HepG2 (cell line): ENCODE data around the gene SLC25A15. TPM values are rescaled to one million over a fixed set of nuclear protein-coding genes. Genes with fewer than 3 reads are reported as not detected.

Source experiments
- ATAC-seq: fragments of 200-7000 bp; cut with Tn5 transposase; 3 replicates; pipeline ENCODE4 v1.9.1; 2020; ENCODE audit warnings: mild to moderate bottlenecking, moderate library complexity
- BruUV-seq: library from RNA; stranded (reverse); fragments of 400-500 nt; replicated peaks from 2 replicates; lab custom pipeline; 2021; lab: Mats Ljungman, UMichigan
- CTCF ChIA-PET: fragments of 300-600 bp; formaldehyde crosslinking; extraction: SDS; loops from one replicate; lab custom pipeline; 2021; ENCODE audit warnings: low total read pairs, inconsistent platforms, low intra/inter-chr PET ratio; lab: Yijun Ruan, JAX
- POLR2A ChIA-PET: fragments of 350-600 bp; sonication (Branson Sonifier 250); formaldehyde crosslinking; loops from one replicate; lab custom pipeline; 2020; ENCODE audit warnings: antibody characterized with exemption, inconsistent platforms; lab: Yijun Ruan, JAX
- DNase-seq: peaks from one replicate; pipeline ENCODE4 v3.0.0-alpha.2; 2015; ENCODE audit warnings: low spot score
- FAIRE-seq: peaks from 3 replicates; lab custom pipeline; 2011; peaks lifted over from hg19 to GRCh38; lab: Jason Lieb, UNC
- H2AFZ ChIP-seq: one replicate; pipeline ENCODE4 v1.6.1; 2011; ENCODE audit warnings: low read length, inconsistent platforms
- H3K27ac ChIP-seq: fragments of 300-600 bp; 3 replicates; pipeline ENCODE4 v1.8.0; 2011; ENCODE audit warnings: mixed run types, mild to moderate bottlenecking, mixed read lengths, low read length, inconsistent platforms; ENCODE audit not compliant: insufficient read depth; ENCODE audit errors: extremely low read length
- H3K27me3 ChIP-seq, 2 experiments: fragments of 200-600 bp in 1 of 2; 2 replicates in 1 of 2; 3 replicates in 1 of 2; pipeline versions ENCODE4 v1.6.0 to v1.8.0; 2011; ENCODE audit warnings: low read length in 2 of 2, mild to moderate bottlenecking in 2 of 2, moderate library complexity in 2 of 2, inconsistent platforms in 1 of 2; ENCODE audit not compliant: insufficient read depth in 2 of 2, control insufficient read depth in 1 of 2
- H3K36me3 ChIP-seq, 2 experiments: fragments of 200-600 bp in 1 of 2; replicated peaks in 1 of 2; 2 replicates in 1 of 2; 3 replicates in 1 of 2; pipeline versions ENCODE4 v1.5.1 to v1.8.0; 2011; ENCODE audit warnings: low read length in 2 of 2, inconsistent platforms in 1 of 2; ENCODE audit not compliant: insufficient read depth in 2 of 2, control insufficient read depth in 1 of 2
- H3K4me1 ChIP-seq: 2 replicates; pipeline ENCODE4 v1.5.1; 2012; ENCODE audit warnings: low read length, inconsistent platforms; ENCODE audit not compliant: insufficient read depth
- H3K4me2 ChIP-seq: 2 replicates; pipeline ENCODE4 v1.6.0; 2011; ENCODE audit warnings: low read depth, low read length, inconsistent platforms
- H3K4me3 ChIP-seq, 3 experiments: fragments of 200-600 bp in 1 of 3; sonication (generic), shearing (Covaris generic) in 1 of 3; replicated peaks in 1 of 3; 2 replicates each; pipeline ENCODE4 v1.5.1; 2011 to 2016; ENCODE audit warnings: low read length in 3 of 3, inconsistent platforms in 2 of 3, low read depth in 2 of 3, mild to moderate bottlenecking in 2 of 3, control low read depth in 1 of 3, mixed read lengths in 1 of 3; ENCODE audit not compliant: insufficient read depth in 1 of 3
- H3K79me2 ChIP-seq: one replicate; pipeline ENCODE4 v1.6.1; 2011; ENCODE audit warnings: low read length, inconsistent platforms; ENCODE audit not compliant: insufficient read depth
- H3K9ac ChIP-seq: 2 replicates; pipeline ENCODE4 v1.6.0; 2011; ENCODE audit warnings: mild to moderate bottlenecking, low read depth, low read length, inconsistent platforms; ENCODE audit not compliant: insufficient read depth
- H3K9me3 ChIP-seq: 2 replicates; pipeline ENCODE4 v1.5.1; 2012; ENCODE audit warnings: mild to moderate bottlenecking, low read length
- H4K20me1 ChIP-seq: 2 replicates; pipeline ENCODE4 v1.6.0; 2011; ENCODE audit warnings: inconsistent platforms, mild to moderate bottlenecking, low read length, moderate library complexity; ENCODE audit not compliant: insufficient read depth
- ARNT2 ChIP-seq: sonication (generic); formaldehyde crosslinking; IDR thresholded peaks from 2 replicates; pipeline ENCODE4 v1.8.0; 2022; ENCODE audit warnings: mild to moderate bottlenecking, low read depth, missing genetic modification reagents, moderate library complexity
- RAD21 ChIP-seq: fragments of 450-650 bp; formaldehyde crosslinking; IDR thresholded peaks from 2 replicates; pipeline ENCODE4 v1.5.0; 2020; ENCODE audit warnings: mild to moderate bottlenecking
- RORA ChIP-seq: sonication (generic); formaldehyde crosslinking; IDR thresholded peaks from 2 replicates; pipeline ENCODE4 v1.5.0; 2020; ENCODE audit warnings: mild to moderate bottlenecking, missing genetic modification reagents, moderate library complexity
- STAG1 ChIP-seq: sonication (generic); formaldehyde crosslinking; IDR thresholded peaks from 2 replicates; pipeline ENCODE4 v1.4.0; 2020; ENCODE audit warnings: missing genetic modification reagents
- ZNF496 ChIP-seq: sonication (generic); formaldehyde crosslinking; IDR thresholded peaks from 2 replicates; pipeline ENCODE4 v1.8.1; 2023; ENCODE audit warnings: mild to moderate bottlenecking, moderate library complexity, missing genetic modification reagents; ENCODE audit not compliant: insufficient replicate concordance
- ZSCAN31 ChIP-seq: sonication (generic); formaldehyde crosslinking; IDR thresholded peaks from 2 replicates; pipeline ENCODE4 v1.5.0; 2020; ENCODE audit warnings: low read depth, mild to moderate bottlenecking, missing genetic modification reagents
- WGBS: methylation state at CpG from one replicate; pipeline ENCODE4 v1.1.6; 2017; ENCODE audit warnings: low lambda C conversion rate; 5-methylcytosine and 5-hydroxymethylcytosine counted together
- in situ Hi-C: cut with HindIII; loops from 2 replicates; pipeline ENCODE4 v1.10.0; 2017; ENCODE audit warnings: low pct_unique_long_range_greater_than_20kb; ENCODE audit not compliant: extremely low pct_ligation_motif_present
- intact Hi-C: fragments of 100-400 bp; cut with micrococcal nuclease; formaldehyde crosslinking; loops from one replicate; pipeline ENCODE4 v1.10.0; 2022; ENCODE audit not compliant: unreplicated experiment
- polyA plus RNA-seq, 8 experiments: library from polyadenylated mRNA; depleted of rRNA in 3 of 8; stranded (reverse) in 7 of 8; unstranded in 1 of 8; fragments of >200 nt; fragmentation: Illumina TruSeq in 4 of 8; extraction: Trizol in 4 of 8; gene quantifications; 2 replicates each; pipeline versions ENCODE4 v1.2.1 to v1.2.3, GENCODE V29; 2011 to 2016; ENCODE audit warnings: low read depth in 4 of 8, missing spikeins in 1 of 8, mixed read lengths in 1 of 8; ENCODE audit not compliant: insufficient read depth in 1 of 8
- total RNA-seq, 5 experiments: library from RNA; depleted of rRNA; stranded (reverse); fragments of >200 nt; fragmentation: Illumina TruSeq; extraction: Trizol; gene quantifications; 2 replicates each; pipeline ENCODE4 v1.2.3, GENCODE V29; 2016; ENCODE audit warnings: low read depth in 1 of 5
- TF ChIP-seq, protein P1 (sequence below), 2 experiments: fragments of 450-650 bp in 1 of 2; sonication (generic) in 1 of 2; formaldehyde crosslinking in 1 of 2; IDR thresholded peaks; 2 replicates each; pipeline versions ENCODE4 v1.6.1 to v1.8.0; 2016 to 2022; ENCODE audit warnings: antibody characterized with exemption in 1 of 2, mild to moderate bottlenecking in 1 of 2, missing genetic modification reagents in 1 of 2
- TF ChIP-seq, protein P2 (sequence below): sonication (generic); formaldehyde crosslinking; IDR thresholded peaks from 2 replicates; pipeline ENCODE4 v1.5.0; 2020; ENCODE audit warnings: mild to moderate bottlenecking, missing genetic modification reagents, moderate library complexity

Gene SLC25A15
- total and polyA plus RNA-seq, 2 of the 13 experiments (the other 11 are each of a cell fraction or from before 2014, with no cell fraction given): 17.3 to 39.1 TPM

DNA sequence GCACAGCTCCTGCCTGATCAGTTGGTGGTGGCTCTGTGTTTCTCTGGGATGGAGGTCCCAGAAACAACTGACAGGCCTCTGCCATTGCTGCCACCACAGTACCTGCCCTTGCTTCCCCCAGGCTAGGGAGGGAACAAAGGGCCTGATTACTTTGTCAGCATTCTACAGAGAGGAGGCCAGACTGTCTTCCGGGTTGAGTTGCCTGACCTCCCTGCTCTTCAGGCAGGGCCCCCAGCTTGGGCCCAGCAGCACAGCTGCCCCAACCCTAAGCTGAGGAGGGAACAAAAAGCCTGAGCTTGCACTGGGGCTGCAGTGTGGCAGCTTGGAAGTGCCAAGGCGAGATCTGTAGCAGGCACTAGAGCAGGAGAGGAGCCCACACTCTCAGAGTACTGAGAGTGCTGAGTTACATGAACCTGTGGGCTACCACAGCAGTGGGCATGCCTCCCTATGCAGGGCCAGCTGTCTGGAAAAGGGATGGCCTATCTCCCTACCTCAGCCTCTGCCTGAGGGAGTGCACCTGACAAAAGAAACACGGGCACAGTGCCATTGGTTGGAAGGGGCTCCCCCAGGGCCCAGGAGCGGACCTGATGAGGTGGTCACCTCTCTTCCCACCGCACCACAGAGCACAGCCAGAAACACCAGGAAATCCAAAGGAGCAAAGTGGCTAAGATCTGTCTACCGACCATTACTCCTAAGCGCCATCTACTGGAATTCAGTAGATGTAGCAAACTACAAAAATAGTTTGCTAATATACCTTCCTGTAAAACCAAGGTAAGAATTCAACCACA is 24.4 kb downstream of the SLC25A15 start:
- H3K27ac ChIP-seq: peak overlapping the region; percentile 58
- no peak overlapping the region for H2AFZ ChIP-seq
- ChIA-PET CTCF (interaction anchor here (1.6 to 4.5 kb wide), 2 partner anchors 33 to 37 kb away, joined by 7 to 24 read pairs; no protein-coding TSS in a partner anchor), POLR2A (interaction anchor here (0.6 to 3.6 kb wide), 5 partner anchors 12 to 108 kb away, joined by 3 to 20 read pairs (median 3); partner anchors contain the start of gene SLC25A15)
- FAIRE-seq (peak; percentile 62), ATAC-seq (peak; percentile 87), DNase-seq (peak; percentile 30)
- H3K9me3 ChIP-seq: no peaks in the 10 kb centered on the region
- H3K9ac ChIP-seq: no peak overlapping the region
- H4K20me1 ChIP-seq: no peaks in the 10 kb centered on the region
- peaks cover 15% of the 10 kb centered on the region for H3K4me1 ChIP-seq
- in situ Hi-C loops (no loop called here), intact Hi-C loops (loop anchor here (1.0 kb wide), 1 partner anchor 37 kb away; no protein-coding TSS in a partner anchor)
- no peaks in the 10 kb centered on the region for H3K27me3 ChIP-seq
- H3K4me2 ChIP-seq: no peak overlapping the region; the same call in 1 of the 2 replicates
- WGBS: 34% methylated on average over 7 of the region's 7 CpGs
- no peak overlapping the region for H3K4me3 ChIP-seq
- H3K79me2 ChIP-seq: no peaks in the 10 kb centered on the region
- peaks cover 3 to 11% of the 10 kb centered on the region in 2 experiments; a peak in 4 of 5 replicates for H3K36me3 ChIP-seq
- no TSS peak for BruUV-seq
- TF ChIP-seq, protein P1, sequence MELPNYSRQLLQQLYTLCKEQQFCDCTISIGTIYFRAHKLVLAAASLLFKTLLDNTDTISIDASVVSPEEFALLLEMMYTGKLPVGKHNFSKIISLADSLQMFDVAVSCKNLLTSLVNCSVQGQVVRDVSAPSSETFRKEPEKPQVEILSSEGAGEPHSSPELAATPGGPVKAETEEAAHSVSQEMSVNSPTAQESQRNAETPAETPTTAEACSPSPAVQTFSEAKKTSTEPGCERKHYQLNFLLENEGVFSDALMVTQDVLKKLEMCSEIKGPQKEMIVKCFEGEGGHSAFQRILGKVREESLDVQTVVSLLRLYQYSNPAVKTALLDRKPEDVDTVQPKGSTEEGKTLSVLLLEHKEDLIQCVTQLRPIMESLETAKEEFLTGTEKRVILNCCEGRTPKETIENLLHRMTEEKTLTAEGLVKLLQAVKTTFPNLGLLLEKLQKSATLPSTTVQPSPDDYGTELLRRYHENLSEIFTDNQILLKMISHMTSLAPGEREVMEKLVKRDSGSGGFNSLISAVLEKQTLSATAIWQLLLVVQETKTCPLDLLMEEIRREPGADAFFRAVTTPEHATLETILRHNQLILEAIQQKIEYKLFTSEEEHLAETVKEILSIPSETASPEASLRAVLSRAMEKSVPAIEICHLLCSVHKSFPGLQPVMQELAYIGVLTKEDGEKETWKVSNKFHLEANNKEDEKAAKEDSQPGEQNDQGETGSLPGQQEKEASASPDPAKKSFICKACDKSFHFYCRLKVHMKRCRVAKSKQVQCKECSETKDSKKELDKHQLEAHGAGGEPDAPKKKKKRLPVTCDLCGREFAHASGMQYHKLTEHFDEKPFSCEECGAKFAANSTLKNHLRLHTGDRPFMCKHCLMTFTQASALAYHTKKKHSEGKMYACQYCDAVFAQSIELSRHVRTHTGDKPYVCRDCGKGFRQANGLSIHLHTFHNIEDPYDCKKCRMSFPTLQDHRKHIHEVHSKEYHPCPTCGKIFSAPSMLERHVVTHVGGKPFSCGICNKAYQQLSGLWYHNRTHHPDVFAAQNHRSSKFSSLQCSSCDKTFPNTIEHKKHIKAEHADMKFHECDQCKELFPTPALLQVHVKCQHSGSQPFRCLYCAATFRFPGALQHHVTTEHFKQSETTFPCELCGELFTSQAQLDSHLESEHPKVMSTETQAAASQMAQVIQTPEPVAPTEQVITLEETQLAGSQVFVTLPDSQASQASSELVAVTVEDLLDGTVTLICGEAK (IDR thresholded peaks at IDR 0.05): no peak
- TF ChIP-seq, protein P1 (CRISPR knock-in tag; IDR thresholded peaks at IDR 0.05): no peak
- TF ChIP-seq, protein P2, sequence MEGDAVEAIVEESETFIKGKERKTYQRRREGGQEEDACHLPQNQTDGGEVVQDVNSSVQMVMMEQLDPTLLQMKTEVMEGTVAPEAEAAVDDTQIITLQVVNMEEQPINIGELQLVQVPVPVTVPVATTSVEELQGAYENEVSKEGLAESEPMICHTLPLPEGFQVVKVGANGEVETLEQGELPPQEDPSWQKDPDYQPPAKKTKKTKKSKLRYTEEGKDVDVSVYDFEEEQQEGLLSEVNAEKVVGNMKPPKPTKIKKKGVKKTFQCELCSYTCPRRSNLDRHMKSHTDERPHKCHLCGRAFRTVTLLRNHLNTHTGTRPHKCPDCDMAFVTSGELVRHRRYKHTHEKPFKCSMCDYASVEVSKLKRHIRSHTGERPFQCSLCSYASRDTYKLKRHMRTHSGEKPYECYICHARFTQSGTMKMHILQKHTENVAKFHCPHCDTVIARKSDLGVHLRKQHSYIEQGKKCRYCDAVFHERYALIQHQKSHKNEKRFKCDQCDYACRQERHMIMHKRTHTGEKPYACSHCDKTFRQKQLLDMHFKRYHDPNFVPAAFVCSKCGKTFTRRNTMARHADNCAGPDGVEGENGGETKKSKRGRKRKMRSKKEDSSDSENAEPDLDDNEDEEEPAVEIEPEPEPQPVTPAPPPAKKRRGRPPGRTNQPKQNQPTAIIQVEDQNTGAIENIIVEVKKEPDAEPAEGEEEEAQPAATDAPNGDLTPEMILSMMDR (CRISPR knock-in tag): peak; percentile 80
- TF ChIP-seq STAG1 (CRISPR knock-in tag) (peak; percentile 65), RAD21 (peak; percentile 60), RORA (CRISPR knock-in tag) (no peak), ARNT2 (CRISPR knock-in tag) (no peak), ZNF496 (CRISPR knock-in tag) (no peak), ZSCAN31 (no peak)
